GM23338 (cell line): ENCODE results near the gene MBD1. TPM values are rescaled to one million over a fixed set of nuclear protein-coding genes. Genes with fewer than 3 reads are reported as not detected.

Experiments used
- ATAC-seq: fragments of 200-7000 bp; cut with Tn5 transposase; 3 replicates; pipeline ENCODE4 v1.9.1; 2020
- DNase-seq: peaks from one replicate; pipeline ENCODE4 v3.0.0-alpha.2; 2015; ENCODE audit warnings: low spot score
- H2AFZ ChIP-seq: fragments of 200-600 bp; sonication (generic); 2 replicates; pipeline ENCODE4 v1.8.0; 2016; ENCODE audit warnings: antibody characterized with exemption, mild to moderate bottlenecking, moderate library complexity
- H3F3A ChIP-seq: fragments of 200-600 bp; sonication (generic); replicated peaks from 2 replicates; pipeline ENCODE4 v1.8.0; 2017; ENCODE audit warnings: antibody characterized with exemption, mixed run types, low read depth
- H3K27ac ChIP-seq: fragments of 200-600 bp; sonication (generic); 2 replicates; pipeline ENCODE4 v1.6.1; 2016; ENCODE audit warnings: low read depth
- H3K27me3 ChIP-seq: fragments of 200-600 bp; sonication (generic); 2 replicates; pipeline ENCODE4 v1.8.0; 2016; ENCODE audit warnings: mild to moderate bottlenecking, mixed run types, moderate library complexity; ENCODE audit not compliant: insufficient read depth
- H3K36me3 ChIP-seq: fragments of 200-600 bp; sonication (generic); 2 replicates; pipeline ENCODE4 v1.8.0; 2016; ENCODE audit warnings: mild to moderate bottlenecking; ENCODE audit not compliant: insufficient read depth
- H3K4me1 ChIP-seq: fragments of 200-600 bp; sonication (generic); 2 replicates; pipeline ENCODE4 v1.8.0; 2016; ENCODE audit warnings: mild to moderate bottlenecking, moderate library complexity; ENCODE audit not compliant: insufficient read depth
- H3K4me2 ChIP-seq: fragments of 200-600 bp; sonication (generic); 2 replicates; pipeline ENCODE4 v1.7.1; 2017; ENCODE audit warnings: mixed run types
- H3K4me3 ChIP-seq: fragments of 200-600 bp; sonication (generic); 2 replicates; pipeline ENCODE4 v1.6.1; 2016; ENCODE audit warnings: mixed run types
- H3K79me2 ChIP-seq: fragments of 200-600 bp; sonication (generic); replicated peaks from 2 replicates; pipeline ENCODE4 v1.8.0; 2017; ENCODE audit warnings: mild to moderate bottlenecking; ENCODE audit not compliant: insufficient read depth
- H3K9me2 ChIP-seq: fragments of 200-600 bp; sonication (generic); 2 replicates; pipeline ENCODE4 v1.8.0; 2017; ENCODE audit not compliant: insufficient read depth
- H4K20me1 ChIP-seq: fragments of 200-600 bp; sonication (generic); replicated peaks from 2 replicates; pipeline ENCODE4 v1.8.0; 2017; ENCODE audit warnings: mild to moderate bottlenecking; ENCODE audit not compliant: insufficient read depth
- H3K27ac Mint-ChIP-seq: 2 replicates; pipeline ENCODE4 v1.8.0; 2020; ENCODE audit warnings: inconsistent platforms, mild to moderate bottlenecking, moderate library complexity, mixed read lengths
- H3K27me3 Mint-ChIP-seq: 3 replicates; pipeline ENCODE4 v1.8.0; 2022; ENCODE audit warnings: low read depth, mild to moderate bottlenecking, moderate library complexity, mixed read lengths, inconsistent platforms; ENCODE audit not compliant: insufficient read depth, poor library complexity
- H3K36me3 Mint-ChIP-seq: 3 replicates; pipeline ENCODE4 v1.8.0; 2021; ENCODE audit warnings: low read depth, mild to moderate bottlenecking, inconsistent platforms, moderate library complexity, mixed read lengths
- H3K4me1 Mint-ChIP-seq: 3 replicates; pipeline ENCODE4 v1.8.0; 2020; ENCODE audit warnings: mild to moderate bottlenecking, inconsistent platforms, mixed read lengths
- H3K4me3 Mint-ChIP-seq: 3 replicates; pipeline ENCODE4 v1.8.0; 2021; ENCODE audit warnings: moderate library complexity, mild to moderate bottlenecking, inconsistent platforms, mixed read lengths
- H3K9me3 Mint-ChIP-seq: 3 replicates; pipeline ENCODE4 v1.8.0; 2020; ENCODE audit warnings: moderate library complexity, mild to moderate bottlenecking, inconsistent platforms, mixed read lengths
- STAT1 ChIP-seq: IDR thresholded peaks from one replicate; pipeline ENCODE4 v1.6.1; 2016; ENCODE audit warnings: antibody characterized with exemption; ENCODE audit not compliant: unreplicated experiment
- polyA plus RNA-seq: library from polyadenylated mRNA; unstranded; fragments of >200 nt; fragmentation: Nextera tagmentation; extraction: Ambion mirVana; gene quantifications from 2 replicates; pipeline ENCODE4 v1.2.1, GENCODE V29; 2016
- total RNA-seq: library from RNA; depleted of rRNA; stranded (reverse); fragments of >200 nt; shearing (Covaris generic); gene quantifications from 2 replicates; pipeline ENCODE4 v1.2.3, GENCODE V29; 2014
- TF ChIP-seq, protein P1 (sequence below): IDR thresholded peaks from 2 replicates; pipeline ENCODE4 v1.6.1; 2016; ENCODE audit warnings: antibody characterized with exemption
- TF ChIP-seq, protein P2 (sequence below): fragments of 250-450 bp; sonication (Bioruptor Pico); IDR thresholded peaks from 2 replicates; pipeline ENCODE4 v1.5.0; 2020; ENCODE audit warnings: mild to moderate bottlenecking, moderate library complexity
- TF ChIP-seq, protein P3 (sequence below), 2 experiments: fragments of 200-600 bp in 1 of 2; sonication (generic) in 1 of 2; conservative IDR thresholded peaks; 2 replicates each; pipeline versions ENCODE4 v1.5.1 to v1.6.1; 2016 to 2017; ENCODE audit warnings: antibody characterized with exemption in 2 of 2, low read depth in 2 of 2, mild to moderate bottlenecking in 2 of 2, moderate library complexity in 1 of 2

MBD1 gene
- total and polyA plus RNA-seq, 2 experiments from 2014 or later, result 17.0 to 43.5 TPM

DNA sequence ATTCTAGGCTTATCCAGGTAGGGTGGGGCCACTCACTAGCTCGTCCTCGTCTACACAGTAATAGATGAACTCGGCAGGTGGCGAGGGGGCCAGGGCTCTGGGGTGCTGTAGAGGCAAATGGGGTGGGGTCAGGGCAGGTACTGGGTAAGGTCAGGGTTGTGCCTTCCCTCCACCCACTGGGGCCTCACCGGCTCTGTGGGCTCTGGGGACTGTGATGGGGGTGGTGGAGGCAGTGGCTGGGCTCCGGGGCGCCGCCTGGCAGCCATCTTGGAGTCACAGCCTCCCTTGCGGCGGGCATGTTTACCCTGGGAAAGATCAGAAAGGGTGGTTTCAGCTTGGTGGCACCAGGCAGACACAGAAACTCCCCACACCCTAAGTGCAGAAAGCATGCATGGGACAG, 6.4 kb downstream of the MBD1 start (continued):
- TF ChIP-seq, protein P1, sequence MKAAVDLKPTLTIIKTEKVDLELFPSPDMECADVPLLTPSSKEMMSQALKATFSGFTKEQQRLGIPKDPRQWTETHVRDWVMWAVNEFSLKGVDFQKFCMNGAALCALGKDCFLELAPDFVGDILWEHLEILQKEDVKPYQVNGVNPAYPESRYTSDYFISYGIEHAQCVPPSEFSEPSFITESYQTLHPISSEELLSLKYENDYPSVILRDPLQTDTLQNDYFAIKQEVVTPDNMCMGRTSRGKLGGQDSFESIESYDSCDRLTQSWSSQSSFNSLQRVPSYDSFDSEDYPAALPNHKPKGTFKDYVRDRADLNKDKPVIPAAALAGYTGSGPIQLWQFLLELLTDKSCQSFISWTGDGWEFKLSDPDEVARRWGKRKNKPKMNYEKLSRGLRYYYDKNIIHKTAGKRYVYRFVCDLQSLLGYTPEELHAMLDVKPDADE, result no peak

DNA sequence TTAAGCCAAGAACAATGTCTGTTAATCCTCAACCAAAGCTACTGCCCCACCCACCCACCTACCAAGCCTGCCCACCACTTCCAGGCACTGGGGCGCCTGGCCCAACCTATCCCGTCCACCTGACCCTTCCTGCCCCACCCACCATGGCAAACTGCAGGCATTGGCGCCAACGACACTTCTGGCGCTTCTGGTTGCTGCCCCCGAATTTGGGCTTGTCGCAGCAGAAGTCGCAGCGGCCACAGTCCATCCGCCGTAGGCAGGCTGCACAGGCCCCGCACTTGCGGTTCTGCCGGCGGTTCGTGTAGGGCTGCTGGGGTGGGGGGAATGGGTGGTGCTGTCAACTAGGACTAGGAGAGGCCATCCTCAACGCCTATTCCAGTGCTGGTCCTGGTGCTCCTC, 7.3 kb downstream of the MBD1 start:
- Mint-ChIP-seq H3K27ac (no peak overlapping the region), H3K9me3 (no peaks in the 10 kb centered on the region; the same call in 2 of the 3 replicates), H3K36me3 (peaks cover 61% of the 10 kb centered on the region), H3K27me3 (peaks cover 2% of the 10 kb centered on the region), H3K4me3 (no peak overlapping the region), H3K4me1 (no peaks in the 10 kb centered on the region; the same call in 2 of the 3 replicates)
- Histone ChIP-seq H3K27me3 (no peaks in the 10 kb centered on the region), H3F3A (no peaks in the 10 kb centered on the region), H3K9me2 (no peaks in the 10 kb centered on the region), H3K4me3 (no peak overlapping the region), H3K79me2 (peaks cover 8% of the 10 kb centered on the region), H4K20me1 (no peaks in the 10 kb centered on the region; the same call in 1 of the 2 replicates), H3K27ac (no peak overlapping the region), H3K4me1 (no peaks in the 10 kb centered on the region), H3K4me2 (no peak overlapping the region), H2AFZ (no peak overlapping the region), H3K36me3 (peaks cover 8% of the 10 kb centered on the region; the same call in 1 of the 2 replicates)
- TF ChIP-seq, protein P1, result no peak
- TF ChIP-seq, protein P2, sequence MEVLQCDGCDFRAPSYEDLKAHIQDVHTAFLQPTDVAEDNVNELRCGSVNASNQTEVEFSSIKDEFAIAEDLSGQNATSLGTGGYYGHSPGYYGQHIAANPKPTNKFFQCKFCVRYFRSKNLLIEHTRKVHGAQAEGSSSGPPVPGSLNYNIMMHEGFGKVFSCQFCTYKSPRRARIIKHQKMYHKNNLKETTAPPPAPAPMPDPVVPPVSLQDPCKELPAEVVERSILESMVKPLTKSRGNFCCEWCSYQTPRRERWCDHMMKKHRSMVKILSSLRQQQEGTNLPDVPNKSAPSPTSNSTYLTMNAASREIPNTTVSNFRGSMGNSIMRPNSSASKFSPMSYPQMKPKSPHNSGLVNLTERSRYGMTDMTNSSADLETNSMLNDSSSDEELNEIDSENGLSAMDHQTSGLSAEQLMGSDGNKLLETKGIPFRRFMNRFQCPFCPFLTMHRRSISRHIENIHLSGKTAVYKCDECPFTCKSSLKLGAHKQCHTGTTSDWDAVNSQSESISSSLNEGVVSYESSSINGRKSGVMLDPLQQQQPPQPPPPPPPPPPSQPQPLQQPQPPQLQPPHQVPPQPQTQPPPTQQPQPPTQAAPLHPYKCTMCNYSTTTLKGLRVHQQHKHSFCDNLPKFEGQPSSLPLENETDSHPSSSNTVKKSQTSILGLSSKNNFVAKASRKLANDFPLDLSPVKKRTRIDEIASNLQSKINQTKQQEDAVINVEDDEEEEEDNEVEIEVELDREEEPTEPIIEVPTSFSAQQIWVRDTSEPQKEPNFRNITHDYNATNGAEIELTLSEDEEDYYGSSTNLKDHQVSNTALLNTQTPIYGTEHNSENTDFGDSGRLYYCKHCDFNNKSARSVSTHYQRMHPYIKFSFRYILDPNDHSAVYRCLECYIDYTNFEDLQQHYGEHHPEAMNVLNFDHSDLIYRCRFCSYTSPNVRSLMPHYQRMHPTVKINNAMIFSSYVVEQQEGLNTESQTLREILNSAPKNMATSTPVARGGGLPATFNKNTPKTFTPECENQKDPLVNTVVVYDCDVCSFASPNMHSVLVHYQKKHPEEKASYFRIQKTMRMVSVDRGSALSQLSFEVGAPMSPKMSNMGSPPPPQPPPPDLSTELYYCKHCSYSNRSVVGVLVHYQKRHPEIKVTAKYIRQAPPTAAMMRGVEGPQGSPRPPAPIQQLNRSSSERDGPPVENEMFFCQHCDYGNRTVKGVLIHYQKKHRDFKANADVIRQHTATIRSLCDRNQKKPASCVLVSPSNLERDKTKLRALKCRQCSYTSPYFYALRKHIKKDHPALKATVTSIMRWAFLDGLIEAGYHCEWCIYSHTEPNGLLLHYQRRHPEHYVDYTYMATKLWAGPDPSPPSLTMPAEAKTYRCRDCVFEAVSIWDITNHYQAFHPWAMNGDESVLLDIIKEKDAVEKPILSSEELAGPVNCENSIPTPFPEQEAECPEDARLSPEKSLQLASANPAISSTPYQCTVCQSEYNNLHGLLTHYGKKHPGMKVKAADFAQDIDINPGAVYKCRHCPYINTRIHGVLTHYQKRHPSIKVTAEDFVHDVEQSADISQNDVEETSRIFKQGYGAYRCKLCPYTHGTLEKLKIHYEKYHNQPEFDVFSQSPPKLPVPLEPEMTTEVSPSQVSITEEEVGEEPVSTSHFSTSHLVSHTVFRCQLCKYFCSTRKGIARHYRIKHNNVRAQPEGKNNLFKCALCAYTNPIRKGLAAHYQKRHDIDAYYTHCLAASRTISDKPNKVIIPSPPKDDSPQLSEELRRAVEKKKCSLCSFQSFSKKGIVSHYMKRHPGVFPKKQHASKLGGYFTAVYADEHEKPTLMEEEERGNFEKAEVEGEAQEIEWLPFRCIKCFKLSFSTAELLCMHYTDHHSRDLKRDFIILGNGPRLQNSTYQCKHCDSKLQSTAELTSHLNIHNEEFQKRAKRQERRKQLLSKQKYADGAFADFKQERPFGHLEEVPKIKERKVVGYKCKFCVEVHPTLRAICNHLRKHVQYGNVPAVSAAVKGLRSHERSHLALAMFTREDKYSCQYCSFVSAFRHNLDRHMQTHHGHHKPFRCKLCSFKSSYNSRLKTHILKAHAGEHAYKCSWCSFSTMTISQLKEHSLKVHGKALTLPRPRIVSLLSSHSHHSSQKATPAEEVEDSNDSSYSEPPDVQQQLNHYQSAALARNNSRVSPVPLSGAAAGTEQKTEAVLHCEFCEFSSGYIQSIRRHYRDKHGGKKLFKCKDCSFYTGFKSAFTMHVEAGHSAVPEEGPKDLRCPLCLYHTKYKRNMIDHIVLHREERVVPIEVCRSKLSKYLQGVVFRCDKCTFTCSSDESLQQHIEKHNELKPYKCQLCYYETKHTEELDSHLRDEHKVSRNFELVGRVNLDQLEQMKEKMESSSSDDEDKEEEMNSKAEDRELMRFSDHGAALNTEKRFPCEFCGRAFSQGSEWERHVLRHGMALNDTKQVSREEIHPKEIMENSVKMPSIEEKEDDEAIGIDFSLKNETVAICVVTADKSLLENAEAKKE (CRISPR knock-in tag), result no peak
- no peak for TF ChIP-seq STAT1
- TF ChIP-seq, protein P3, sequence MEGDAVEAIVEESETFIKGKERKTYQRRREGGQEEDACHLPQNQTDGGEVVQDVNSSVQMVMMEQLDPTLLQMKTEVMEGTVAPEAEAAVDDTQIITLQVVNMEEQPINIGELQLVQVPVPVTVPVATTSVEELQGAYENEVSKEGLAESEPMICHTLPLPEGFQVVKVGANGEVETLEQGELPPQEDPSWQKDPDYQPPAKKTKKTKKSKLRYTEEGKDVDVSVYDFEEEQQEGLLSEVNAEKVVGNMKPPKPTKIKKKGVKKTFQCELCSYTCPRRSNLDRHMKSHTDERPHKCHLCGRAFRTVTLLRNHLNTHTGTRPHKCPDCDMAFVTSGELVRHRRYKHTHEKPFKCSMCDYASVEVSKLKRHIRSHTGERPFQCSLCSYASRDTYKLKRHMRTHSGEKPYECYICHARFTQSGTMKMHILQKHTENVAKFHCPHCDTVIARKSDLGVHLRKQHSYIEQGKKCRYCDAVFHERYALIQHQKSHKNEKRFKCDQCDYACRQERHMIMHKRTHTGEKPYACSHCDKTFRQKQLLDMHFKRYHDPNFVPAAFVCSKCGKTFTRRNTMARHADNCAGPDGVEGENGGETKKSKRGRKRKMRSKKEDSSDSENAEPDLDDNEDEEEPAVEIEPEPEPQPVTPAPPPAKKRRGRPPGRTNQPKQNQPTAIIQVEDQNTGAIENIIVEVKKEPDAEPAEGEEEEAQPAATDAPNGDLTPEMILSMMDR (conservative IDR thresholded peaks at IDR 0.05; ENCODE audit: low read depth in 2 of 2), result no peak
- DNase-seq, result no peak
- ATAC-seq, result no peak
